Measurements from ENCODE around the gene HPS4.

The HPS4 gene

DNA sequence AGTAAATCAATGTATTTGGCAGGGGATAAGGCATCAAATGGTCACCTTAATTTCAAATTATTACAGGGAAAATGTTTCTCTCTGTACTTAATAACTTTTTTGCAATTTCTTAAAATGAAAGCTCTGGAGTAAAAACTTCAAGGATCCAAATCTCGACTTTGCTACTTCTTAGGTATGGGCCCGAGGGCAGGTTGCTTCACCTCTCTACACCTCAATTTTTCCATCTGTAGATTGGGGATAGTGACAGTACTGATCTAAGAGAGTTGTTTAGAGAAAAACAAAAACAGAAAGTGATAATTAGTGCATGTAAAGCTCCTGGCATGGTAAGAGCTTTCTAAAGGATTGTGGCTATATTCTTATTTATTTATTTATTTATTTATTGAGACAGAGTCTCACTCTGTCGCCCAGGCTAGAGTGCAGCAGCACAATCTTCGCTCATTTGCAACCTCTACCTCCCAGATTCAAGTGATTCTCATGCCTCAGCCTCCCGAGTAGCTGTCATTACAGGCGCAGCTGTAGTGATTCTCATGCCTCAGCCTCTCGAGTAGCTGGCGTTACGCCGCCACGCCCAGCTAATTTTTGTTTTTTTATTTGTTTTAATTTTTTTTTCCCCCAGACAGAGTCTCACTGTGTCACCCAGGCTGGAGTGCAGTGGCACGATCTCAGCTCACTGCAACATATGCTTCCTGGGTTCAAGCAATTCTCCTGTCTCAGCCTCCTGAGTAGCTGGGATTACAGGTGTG is 31.0 kb upstream of the HPS4 start:
- POLR2A ChIA-PET, result interaction anchor here (1.0 kb wide), 1 partner anchor 8 kb away, joined by 3 read pairs; no protein-coding TSS in a partner anchor
- TF ChIP-seq HDGF (IDR thresholded peaks at IDR 0.05; ENCODE audit: borderline replicate concordance) (no peak), FOXM1 (IDR thresholded peaks at IDR 0.05; ENCODE audit: borderline replicate concordance) (no peak), TARDBP (IDR thresholded peaks at IDR 0.05) (no peak), FOXA1 (IDR thresholded peaks at IDR 0.05) (no peak), NFRKB (IDR thresholded peaks at IDR 0.05) (no peak), ELF4 (IDR thresholded peaks at IDR 0.05) (no peak), FOXK2 (IDR thresholded peaks at IDR 0.05) (no peak), ZNF384 (IDR thresholded peaks at IDR 0.05) (no peak), SUZ12 (IDR thresholded peaks at IDR 0.05) (no peak), BHLHE40 (IDR thresholded peaks at IDR 0.05; ENCODE audit: borderline replicate concordance) (no peak), SP1 (IDR thresholded peaks at IDR 0.05) (no peak), CTBP1 (IDR thresholded peaks at IDR 0.05; ENCODE audit: borderline replicate concordance) (no peak), L3MBTL2 (conservative IDR thresholded peaks at IDR 0.05) (no peak), ARNT (IDR thresholded peaks at IDR 0.05) (no peak)
- TF ChIP-seq, protein P1, sequence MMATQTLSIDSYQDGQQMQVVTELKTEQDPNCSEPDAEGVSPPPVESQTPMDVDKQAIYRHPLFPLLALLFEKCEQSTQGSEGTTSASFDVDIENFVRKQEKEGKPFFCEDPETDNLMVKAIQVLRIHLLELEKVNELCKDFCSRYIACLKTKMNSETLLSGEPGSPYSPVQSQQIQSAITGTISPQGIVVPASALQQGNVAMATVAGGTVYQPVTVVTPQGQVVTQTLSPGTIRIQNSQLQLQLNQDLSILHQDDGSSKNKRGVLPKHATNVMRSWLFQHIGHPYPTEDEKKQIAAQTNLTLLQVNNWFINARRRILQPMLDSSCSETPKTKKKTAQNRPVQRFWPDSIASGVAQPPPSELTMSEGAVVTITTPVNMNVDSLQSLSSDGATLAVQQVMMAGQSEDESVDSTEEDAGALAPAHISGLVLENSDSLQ (IDR thresholded peaks at IDR 0.05), result no peak
- CTCF ChIA-PET, result no interaction called here

GRCh38 chr22:26513838-26514237 is 30.3 kb upstream of the HPS4 start:
- POLR2A ChIA-PET, result no interaction called here
- DNase-seq (ENCODE audit: extremely low spot score), result no peak
- CTCF ChIA-PET, result no interaction called here
- TF ChIP-seq L3MBTL2 (conservative IDR thresholded peaks at IDR 0.05) (no peak), FOXA1 (IDR thresholded peaks at IDR 0.05) (no peak), ZNF384 (IDR thresholded peaks at IDR 0.05) (no peak)

More for the DNA sequence above, 31.0 kb upstream of the HPS4 start:
- no peak for DNase-seq (ENCODE audit: extremely low spot score)

GRCh38 chr22:26512149-26512793 is 28.7 kb upstream of the HPS4 start, which contains the start of gene TFIP11:
TSS of gene TFIP11 (minus strand) at chr22:26512473. CDS start at chr22:26510272, 2,201 bp downstream.
- peak; percentile 100 for DNase-seq (ENCODE audit: extremely low spot score)
- POLR2A ChIA-PET, result interaction anchor here (0.9 to 1.3 kb wide), 6 partner anchors 10 to 138 kb away, joined by 3 to 14 read pairs (median 3); partner anchors contain the start of genes HPS4 and SRRD
- TF ChIP-seq L3MBTL2 (conservative IDR thresholded peaks at IDR 0.05) (peak; percentile 27; the same call in 1 of the 2 replicates), SUZ12 (IDR thresholded peaks at IDR 0.05) (no peak), ELF4 (IDR thresholded peaks at IDR 0.05) (peak; percentile 96), FOXM1 (IDR thresholded peaks at IDR 0.05; ENCODE audit: borderline replicate concordance) (no peak)
- TF ChIP-seq, protein P1 (IDR thresholded peaks at IDR 0.05), result peak; percentile 27; the same call in 1 of the 2 replicates
- CTCF ChIA-PET, result interaction anchor here (1.1 kb wide), 1 partner anchor 8 kb away, joined by 3 read pairs; no protein-coding TSS in a partner anchor

- TF ChIP-seq TARDBP (IDR thresholded peaks at IDR 0.05) (no peak), FOXA1 (IDR thresholded peaks at IDR 0.05) (no peak), NFRKB (IDR thresholded peaks at IDR 0.05) (no peak), ARNT (IDR thresholded peaks at IDR 0.05) (no peak)
- no peak for DNase-seq (ENCODE audit: extremely low spot score)
- CTCF ChIA-PET, result no interaction called here
- POLR2A ChIA-PET, result interaction anchor here (1.2 kb wide), 1 partner anchor 25 kb away, joined by 3 read pairs; the partner anchor contains the start of genes HPS4 and SRRD
Measured at GRCh38 chr22:26508148-26508547, 24.6 kb upstream of the HPS4 start.

DNA sequence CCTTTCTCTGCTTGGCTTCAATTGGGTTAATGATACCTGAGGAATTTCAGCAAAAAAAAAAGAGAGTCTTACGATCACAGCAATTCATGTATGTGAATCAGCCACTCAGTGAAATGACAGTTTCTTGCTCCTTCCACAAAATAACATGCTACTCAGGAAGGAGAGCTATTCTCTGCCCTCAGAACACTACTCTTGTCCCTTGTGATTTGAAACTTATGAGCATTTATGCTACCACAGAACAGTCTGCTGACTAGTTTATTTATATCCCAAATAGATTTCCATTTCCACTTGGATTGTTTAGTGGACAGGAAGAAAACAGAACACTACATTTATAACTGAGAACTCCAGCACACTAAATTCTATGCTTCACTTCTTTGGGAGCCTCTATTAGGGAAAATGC is 20.2 kb upstream of the HPS4 start:
- POLR2A ChIA-PET, result interaction anchor here (0.6 to 1.9 kb wide), 2 partner anchors 20 to 27 kb away, joined by 3 to 8 read pairs; partner anchors contain the start of genes HPS4 and SRRD

DNA sequence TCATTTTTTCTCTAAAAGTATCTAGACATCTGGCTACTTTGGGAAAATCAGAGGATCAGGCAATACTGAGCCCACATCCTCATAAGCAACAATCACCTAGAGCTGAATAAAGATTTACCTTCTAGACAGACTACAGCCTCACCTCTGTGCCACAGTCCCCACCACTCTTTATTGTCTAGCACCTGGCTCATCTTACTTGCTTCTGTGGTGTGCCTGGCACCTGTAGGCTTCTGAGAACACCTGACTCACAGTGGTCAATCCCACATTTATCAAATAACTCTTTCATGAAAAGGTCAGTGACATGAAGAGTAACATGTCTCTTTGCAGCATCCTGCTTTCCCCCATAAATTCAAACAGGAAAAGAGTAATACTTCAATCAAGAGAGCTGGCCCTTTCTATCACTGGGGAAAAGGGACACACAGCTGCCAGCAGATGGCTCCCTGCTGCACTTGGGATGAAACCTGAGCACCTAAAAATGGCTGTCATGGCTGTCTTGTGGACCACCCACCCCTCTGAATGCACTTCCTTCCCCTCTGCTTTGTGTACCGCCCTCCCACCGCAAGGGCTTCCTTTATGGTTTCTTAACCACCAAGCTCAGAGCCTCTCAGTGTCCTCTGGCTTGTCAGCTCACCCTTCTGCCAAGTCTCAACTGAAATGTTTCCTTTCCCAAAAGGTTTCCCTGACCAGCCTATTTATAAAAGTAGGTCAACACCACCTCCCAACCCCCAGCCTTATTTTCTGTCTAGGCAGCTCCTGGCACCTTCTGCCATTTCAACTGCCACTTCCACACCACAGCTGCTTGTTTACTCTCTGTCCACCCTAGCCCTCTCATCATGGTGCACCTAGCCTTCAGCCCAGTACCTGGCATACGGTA is 19.3 kb upstream of the HPS4 start:
- DNase-seq (ENCODE audit: extremely low spot score), result peak; percentile 59
- POLR2A ChIA-PET, result interaction anchor here (1.9 kb wide), 1 partner anchor 19 kb away, joined by 8 read pairs; the partner anchor contains the start of genes HPS4 and SRRD
- CTCF ChIA-PET, result interaction anchor here (0.8 kb wide), 1 partner anchor 30 kb away, joined by 9 read pairs; no protein-coding TSS in a partner anchor
- no peak for TF ChIP-seq SP1 (IDR thresholded peaks at IDR 0.05)
- no peak for TF ChIP-seq SUZ12 (IDR thresholded peaks at IDR 0.05)
- no peak for TF ChIP-seq ELF4 (IDR thresholded peaks at IDR 0.05)
- no peak for TF ChIP-seq L3MBTL2 (conservative IDR thresholded peaks at IDR 0.05)
- no peak for TF ChIP-seq ARNT (IDR thresholded peaks at IDR 0.05)
- no peak for TF ChIP-seq FOXK2 (IDR thresholded peaks at IDR 0.05)
- TF ChIP-seq FOXM1 (IDR thresholded peaks at IDR 0.05; ENCODE audit: borderline replicate concordance), result no peak
- no peak for TF ChIP-seq NFRKB (IDR thresholded peaks at IDR 0.05)
- no peak for TF ChIP-seq TARDBP (IDR thresholded peaks at IDR 0.05)
- no peak for TF ChIP-seq CTBP1 (IDR thresholded peaks at IDR 0.05; ENCODE audit: borderline replicate concordance)

More for the DNA sequence above, 20.2 kb upstream of the HPS4 start:
- CTCF ChIA-PET, result interaction anchor here (1.0 kb wide), 1 partner anchor 9 kb away, joined by 3 read pairs; the partner anchor contains the start of gene TFIP11
- no peak for DNase-seq (ENCODE audit: extremely low spot score)
- TF ChIP-seq FOXM1 (IDR thresholded peaks at IDR 0.05; ENCODE audit: borderline replicate concordance) (no peak), SP1 (IDR thresholded peaks at IDR 0.05) (no peak)

All from HEK293T (cell line).